Measurements from ENCODE around the gene DEF6.
A peak's percentile ranks its signal among the peaks of the same experiment; 100 is the strongest.

GRCh38 chr6:35318196-35319171 is 20.9 kb downstream of the DEF6 start:
- TF ChIP-seq CTCF (IDR thresholded peaks at IDR 0.05; ENCODE audit: low read depth, low read length, missing input control) (no peak), JUND (IDR thresholded peaks at IDR 0.05) (no peak), SP1 (IDR thresholded peaks at IDR 0.05) (peak; percentile 59), GABPA (IDR thresholded peaks at IDR 0.05 in 1 of 2, conservative IDR thresholded peaks at IDR 0.05 in 1 of 2) (no peak), RXRA (IDR thresholded peaks at IDR 0.05) (peak in 1 of 2 donors; percentile 25), YY1 (IDR thresholded peaks at IDR 0.05) (no peak), MAX (IDR thresholded peaks at IDR 0.05) (no peak), FOXA1 (IDR thresholded peaks at IDR 0.05) (no peak), TAF1 (conservative IDR thresholded peaks at IDR 0.05) (no peak), RAD21 (IDR thresholded peaks at IDR 0.05) (no peak)

All from liver (tissue), 3 donors.